HG03442 (cell line): Measurements from ENCODE around the gene M6PR.
"Not testable (repeated sequence)": the region's sequence is repeated elsewhere in the genome, so short reads cannot be mapped to it uniquely, and the experiment has no call there.

Experiments used
- ATAC-seq: cut with Tn5 transposase; IDR thresholded peaks from one replicate; pipeline ENCODE4 v1.9.1; 2021; ENCODE audit warnings: mild to moderate bottlenecking, moderate library complexity; ENCODE audit not compliant: unreplicated experiment

The M6PR gene

GRCh38 chr12:8951744-8952143 is 2.3 kb upstream of the M6PR start:
- no peak for ATAC-seq

- ATAC-seq: no peak
Observed at GRCh38 chr12:8950702-8951478, 1.4 kb upstream of the M6PR start.

- ATAC-seq: no peak
Observed at GRCh38 chr12:8950221-8950527, 729 bp upstream of the M6PR start.

- ATAC-seq: no peak
Observed at GRCh38 chr12:8948701-8949341, 624 bp downstream of the M6PR start.

GRCh38 chr12:8947737-8948136 is 1.7 kb downstream of the M6PR start:
- ATAC-seq: no peak

- no peak for ATAC-seq
Observed at GRCh38 chr12:8946733-8947132, 2.7 kb downstream of the M6PR start.

GRCh38 chr12:8943565-8944186 is 5.8 kb downstream of the M6PR start:
- ATAC-seq: no peak

- no peak for ATAC-seq
Observed at GRCh38 chr12:8941691-8942478, 7.6 kb downstream of the M6PR start.

- ATAC-seq: not testable (repeated sequence)
Observed at GRCh38 chr12:8937842-8938442, 11.5 kb downstream of the M6PR start.

- no peak for ATAC-seq
Observed at GRCh38 chr12:8936735-8937134, 12.7 kb downstream of the M6PR start.

GRCh38 chr12:8934080-8934479 is 15.4 kb downstream of the M6PR start:
- ATAC-seq: not testable (repeated sequence)

- not testable (repeated sequence) for ATAC-seq
Observed at GRCh38 chr12:8932464-8932863, 17.0 kb downstream of the M6PR start.

GRCh38 chr12:8930655-8931323 is 18.7 kb downstream of the M6PR start:
- not testable (repeated sequence) for ATAC-seq

GRCh38 chr12:8922544-8922943 is 26.9 kb downstream of the M6PR start:
- ATAC-seq: no peak

GRCh38 chr12:8919643-8920042 is 29.8 kb downstream of the M6PR start:
- not testable (repeated sequence) for ATAC-seq

GRCh38 chr12:8917751-8918150 is 31.7 kb downstream of the M6PR start:
- no peak for ATAC-seq

- ATAC-seq: no peak
Observed at GRCh38 chr12:8917031-8917430, 32.4 kb downstream of the M6PR start.

- no peak for ATAC-seq
Observed at GRCh38 chr12:8916154-8916553, 33.3 kb downstream of the M6PR start.

GRCh38 chr12:8914716-8915526 is 34.5 kb downstream of the M6PR start:
- ATAC-seq: peak; percentile 77
